Rectal smooth muscle tissue (tissue), 1 donor: ENCODE measurements around the gene KANSL1.
"Not testable (repeated sequence)": the region's sequence is repeated elsewhere in the genome, so short reads cannot be mapped to it uniquely, and the experiment has no call there.

Source experiments
- H3K27ac ChIP-seq: one replicate; pipeline ENCODE4 v1.7.0; 2013; ENCODE audit warnings: low read depth, low read length, inconsistent platforms
- H3K27me3 ChIP-seq: one replicate; pipeline ENCODE4 v1.7.0; 2013; ENCODE audit warnings: low read length; ENCODE audit not compliant: control insufficient read depth, insufficient read depth
- H3K36me3 ChIP-seq: one replicate; pipeline ENCODE4 v1.7.0; 2013; ENCODE audit warnings: low read length; ENCODE audit not compliant: control insufficient read depth, insufficient read depth
- H3K4me1 ChIP-seq: one replicate; pipeline ENCODE4 v1.7.0; 2013; ENCODE audit warnings: low read length; ENCODE audit not compliant: control insufficient read depth, insufficient read depth
- H3K4me3 ChIP-seq: one replicate; pipeline ENCODE4 v1.7.0; 2013; ENCODE audit warnings: low read length
- H3K9ac ChIP-seq: one replicate; pipeline ENCODE4 v1.7.0; 2013; ENCODE audit warnings: low read length

Gene KANSL1

GRCh38 chr17:46122486-46122871 lies 70.8 kb downstream of the KANSL1 start:
- Histone ChIP-seq H3K4me3 (no peak overlapping the region), H3K4me1 (peaks cover 31% of the 10 kb centered on the region), H3K36me3 (peaks cover 2% of the 10 kb centered on the region), H3K27ac (no peak overlapping the region), H3K27me3 (no peaks in the 10 kb centered on the region), H3K9ac (no peak overlapping the region)

- Histone ChIP-seq H3K4me1 (peaks cover 36% of the 10 kb centered on the region), H3K27me3 (no peaks in the 10 kb centered on the region), H3K36me3 (peaks cover 2% of the 10 kb centered on the region), H3K27ac (no peak overlapping the region), H3K4me3 (no peak overlapping the region), H3K9ac (no peak overlapping the region)
Observed at GRCh38 chr17:46121841-46122485, 71.3 kb downstream of the KANSL1 start.

GRCh38 chr17:46121165-46121764 lies 72.0 kb downstream of the KANSL1 start:
- H3K27me3 ChIP-seq, result no peaks in the 10 kb centered on the region
- H3K9ac ChIP-seq, result no peak overlapping the region
- H3K27ac ChIP-seq, result no peak overlapping the region
- H3K4me3 ChIP-seq, result no peak overlapping the region
- peaks cover 2% of the 10 kb centered on the region for H3K36me3 ChIP-seq
- H3K4me1 ChIP-seq, result peaks cover 43% of the 10 kb centered on the region

GRCh38 chr17:46120537-46120936 lies 72.7 kb downstream of the KANSL1 start:
- Histone ChIP-seq H3K4me3 (no peak overlapping the region), H3K36me3 (peaks cover 2% of the 10 kb centered on the region), H3K4me1 (peaks cover 49% of the 10 kb centered on the region), H3K27ac (no peak overlapping the region), H3K27me3 (no peaks in the 10 kb centered on the region), H3K9ac (no peak overlapping the region)

GRCh38 chr17:46120078-46120477 lies 73.2 kb downstream of the KANSL1 start:
- no peak overlapping the region for H3K27ac ChIP-seq
- no peaks in the 10 kb centered on the region for H3K27me3 ChIP-seq

GRCh38 chr17:46118964-46119363 lies 74.3 kb downstream of the KANSL1 start:
- Histone ChIP-seq H3K27ac (no peak overlapping the region), H3K4me3 (no peak overlapping the region), H3K36me3 (peaks cover under 1% of the 10 kb centered on the region), H3K4me1 (peaks cover 51% of the 10 kb centered on the region), H3K27me3 (no peaks in the 10 kb centered on the region), H3K9ac (no peak overlapping the region)

More at GRCh38 chr17:46120078-46120477, 73.2 kb downstream of the KANSL1 start:
- peaks cover 51% of the 10 kb centered on the region for H3K4me1 ChIP-seq
- H3K36me3 ChIP-seq, result peaks cover 2% of the 10 kb centered on the region
- H3K9ac ChIP-seq, result no peak overlapping the region
- no peak overlapping the region for H3K4me3 ChIP-seq

- Histone ChIP-seq H3K27ac (no peak overlapping the region), H3K4me3 (no peak overlapping the region), H3K9ac (no peak overlapping the region), H3K4me1 (peaks cover 51% of the 10 kb centered on the region), H3K36me3 (no peaks in the 10 kb centered on the region), H3K27me3 (no peaks in the 10 kb centered on the region)
Observed at GRCh38 chr17:46117850-46118696, 75.2 kb downstream of the KANSL1 start.

GRCh38 chr17:46117117-46117516 lies 76.1 kb downstream of the KANSL1 start:
- Histone ChIP-seq H3K27ac (no peak overlapping the region), H3K27me3 (no peaks in the 10 kb centered on the region), H3K4me1 (peaks cover 43% of the 10 kb centered on the region), H3K9ac (no peak overlapping the region), H3K4me3 (no peak overlapping the region), H3K36me3 (no peaks in the 10 kb centered on the region)

- Histone ChIP-seq H3K36me3 (no peaks in the 10 kb centered on the region), H3K27ac (peak overlapping the region; percentile 45), H3K9ac (no peak overlapping the region), H3K27me3 (no peaks in the 10 kb centered on the region), H3K4me3 (peak overlapping the region; percentile 20), H3K4me1 (peaks cover 32% of the 10 kb centered on the region)
Observed at GRCh38 chr17:46115699-46116098, 77.5 kb downstream of the KANSL1 start.

- not testable (repeated sequence) for H3K36me3 ChIP-seq, H3K4me3 ChIP-seq, H3K27ac ChIP-seq, H3K9ac ChIP-seq, H3K27me3 ChIP-seq
- peaks cover 52% of the 10 kb centered on the region for H3K4me1 ChIP-seq
Observed at GRCh38 chr17:46111236-46111635, 82.0 kb downstream of the KANSL1 start.

- Histone ChIP-seq H3K36me3 (no peaks in the 10 kb centered on the region), H3K4me3 (no peak overlapping the region), H3K27me3 (no peaks in the 10 kb centered on the region), H3K9ac (no peak overlapping the region), H3K4me1 (peaks cover 42% of the 10 kb centered on the region), H3K27ac (peak overlapping the region; percentile 8)
Observed at GRCh38 chr17:46110219-46110618, 83.0 kb downstream of the KANSL1 start.

GRCh38 chr17:46109603-46110189 lies 83.5 kb downstream of the KANSL1 start:
- Histone ChIP-seq H3K36me3 (no peaks in the 10 kb centered on the region), H3K27me3 (no peaks in the 10 kb centered on the region), H3K27ac (peak overlapping the region; percentile 19), H3K9ac (no peak overlapping the region), H3K4me3 (no peak overlapping the region), H3K4me1 (peaks cover 41% of the 10 kb centered on the region)
